ENCODE data around the gene PRR13.
A peak's percentile ranks its signal among the peaks of the same experiment; 100 is the strongest.

PRR13 gene

DNA sequence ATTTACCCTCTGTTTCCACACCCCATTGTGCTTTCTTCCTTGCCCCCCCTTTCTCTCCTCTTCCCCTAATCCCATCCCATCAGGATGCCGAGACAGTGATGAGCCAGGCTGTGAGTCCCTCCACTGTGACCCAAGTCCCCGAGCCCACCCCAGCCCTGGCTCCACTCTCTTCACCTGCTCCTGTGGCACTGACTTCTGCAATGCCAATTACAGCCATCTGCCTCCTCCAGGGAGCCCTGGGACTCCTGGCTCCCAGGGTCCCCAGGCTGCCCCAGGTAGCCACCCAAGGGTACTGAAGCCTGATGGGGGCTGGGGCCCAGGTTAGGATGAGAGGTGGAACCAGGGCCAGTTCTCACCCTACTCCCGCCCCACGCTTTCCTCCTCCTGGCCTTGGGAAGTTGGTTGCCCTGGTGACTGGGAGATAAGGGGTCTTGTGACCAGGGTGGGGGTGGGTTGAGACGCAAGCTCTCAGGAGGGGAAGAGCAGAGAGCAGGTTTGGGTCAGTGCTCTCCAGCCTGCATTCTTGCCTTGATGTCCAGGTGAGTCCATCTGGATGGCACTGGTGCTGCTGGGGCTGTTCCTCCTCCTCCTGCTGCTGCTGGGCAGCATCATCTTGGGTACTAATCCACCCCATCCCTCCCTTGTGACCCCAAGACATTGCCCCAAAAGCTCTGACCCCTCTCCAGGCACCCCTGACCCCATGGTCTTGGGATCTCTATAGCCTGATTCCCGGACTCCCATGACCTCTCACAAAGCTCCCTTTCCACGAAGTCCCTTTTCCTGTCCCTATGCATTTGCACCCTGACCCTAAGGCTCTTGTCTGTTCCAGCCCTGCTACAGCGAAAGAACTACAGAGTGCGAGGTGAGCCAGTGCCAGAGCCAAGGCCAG is 16.7 kb upstream of the PRR13 start:
- Histone ChIP-seq H3K4me1 (peaks cover 14% of the 10 kb centered on the region), H3K36me3 (no peaks in the 10 kb centered on the region), H3K27me3 (no peaks in the 10 kb centered on the region), H3K9me3 (no peaks in the 10 kb centered on the region), H3K4me3 (ENCODE audit: low read depth, low read length) (no peak overlapping the region)
- TF ChIP-seq, protein P1, sequence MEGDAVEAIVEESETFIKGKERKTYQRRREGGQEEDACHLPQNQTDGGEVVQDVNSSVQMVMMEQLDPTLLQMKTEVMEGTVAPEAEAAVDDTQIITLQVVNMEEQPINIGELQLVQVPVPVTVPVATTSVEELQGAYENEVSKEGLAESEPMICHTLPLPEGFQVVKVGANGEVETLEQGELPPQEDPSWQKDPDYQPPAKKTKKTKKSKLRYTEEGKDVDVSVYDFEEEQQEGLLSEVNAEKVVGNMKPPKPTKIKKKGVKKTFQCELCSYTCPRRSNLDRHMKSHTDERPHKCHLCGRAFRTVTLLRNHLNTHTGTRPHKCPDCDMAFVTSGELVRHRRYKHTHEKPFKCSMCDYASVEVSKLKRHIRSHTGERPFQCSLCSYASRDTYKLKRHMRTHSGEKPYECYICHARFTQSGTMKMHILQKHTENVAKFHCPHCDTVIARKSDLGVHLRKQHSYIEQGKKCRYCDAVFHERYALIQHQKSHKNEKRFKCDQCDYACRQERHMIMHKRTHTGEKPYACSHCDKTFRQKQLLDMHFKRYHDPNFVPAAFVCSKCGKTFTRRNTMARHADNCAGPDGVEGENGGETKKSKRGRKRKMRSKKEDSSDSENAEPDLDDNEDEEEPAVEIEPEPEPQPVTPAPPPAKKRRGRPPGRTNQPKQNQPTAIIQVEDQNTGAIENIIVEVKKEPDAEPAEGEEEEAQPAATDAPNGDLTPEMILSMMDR (IDR thresholded peaks at IDR 0.05; ENCODE audit: low read depth, low read length) = no peak
- DNase-seq = peak; percentile 33

DNA sequence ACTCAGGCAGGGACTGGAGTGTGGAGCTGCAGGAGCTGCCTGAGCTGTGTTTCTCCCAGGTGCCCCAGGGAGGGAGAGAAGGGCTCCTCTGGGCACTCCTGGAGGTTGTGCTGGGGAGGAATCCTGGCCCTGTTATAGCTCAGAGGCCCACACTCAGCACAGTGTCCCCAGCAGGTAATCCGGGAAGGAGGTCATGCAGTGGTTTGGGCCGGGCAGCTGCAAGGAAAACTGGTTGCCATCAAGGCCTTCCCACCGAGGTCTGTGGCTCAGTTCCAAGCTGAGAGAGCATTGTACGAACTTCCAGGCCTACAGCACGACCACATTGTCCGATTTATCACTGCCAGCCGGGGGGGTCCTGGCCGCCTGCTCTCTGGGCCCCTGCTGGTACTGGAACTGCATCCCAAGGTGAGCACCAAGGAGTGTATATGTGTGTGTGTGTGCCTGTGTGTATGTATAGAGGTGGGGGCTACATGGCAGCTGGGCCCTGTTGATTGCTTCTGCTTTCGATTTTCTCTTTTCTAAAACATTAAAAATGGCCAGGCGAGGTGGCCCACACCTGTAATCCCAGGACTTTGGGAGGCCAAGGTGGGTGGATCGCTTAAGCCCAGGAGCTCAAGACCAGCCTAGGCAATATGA is 15.9 kb upstream of the PRR13 start:
- TF ChIP-seq, protein P1 (IDR thresholded peaks at IDR 0.05; ENCODE audit: low read depth, low read length) = no peak
- no peak overlapping the region for H3K4me3 ChIP-seq (ENCODE audit: low read depth, low read length)
- H3K4me1 ChIP-seq = peaks cover 14% of the 10 kb centered on the region
- no peak for DNase-seq
- H3K27me3 ChIP-seq = no peaks in the 10 kb centered on the region
- H3K36me3 ChIP-seq = no peaks in the 10 kb centered on the region
- H3K9me3 ChIP-seq = no peaks in the 10 kb centered on the region

DNA sequence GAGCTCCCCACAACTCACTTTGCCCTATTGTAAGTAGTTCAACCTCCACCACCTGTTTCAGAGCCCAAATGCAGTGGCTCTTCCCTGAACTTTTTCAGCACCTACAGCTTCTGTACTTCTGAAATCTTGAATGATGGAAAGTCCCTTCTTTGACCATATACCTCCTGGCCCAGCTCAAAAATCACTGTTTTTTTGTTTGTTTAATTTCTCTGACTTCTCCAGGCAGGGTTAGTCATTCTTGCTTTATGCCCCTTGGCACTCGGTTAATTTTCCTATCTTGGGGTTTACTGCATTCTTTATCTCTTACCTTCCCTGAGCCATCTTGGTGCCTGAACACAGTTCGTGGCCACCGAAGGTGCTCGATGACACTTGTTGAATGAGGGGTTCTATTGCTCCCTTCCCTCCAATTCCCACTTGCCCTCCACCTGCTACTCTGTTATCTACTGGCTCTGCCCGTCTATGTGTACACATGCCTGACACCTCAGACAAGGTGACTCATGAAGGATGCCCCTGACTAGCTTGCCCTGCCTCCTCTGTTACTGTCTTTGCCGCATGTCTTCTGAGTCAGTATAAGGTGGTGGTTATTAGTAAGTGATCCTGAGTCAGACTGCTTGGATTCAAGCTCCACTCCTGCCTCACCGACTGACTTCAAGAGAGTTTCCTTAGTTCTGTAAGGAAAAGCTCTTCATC is 13.5 kb upstream of the PRR13 start:
- Histone ChIP-seq H3K36me3 (no peaks in the 10 kb centered on the region), H3K27me3 (no peaks in the 10 kb centered on the region), H3K4me1 (peaks cover 14% of the 10 kb centered on the region), H3K4me3 (ENCODE audit: low read depth, low read length) (no peak overlapping the region), H3K9me3 (no peaks in the 10 kb centered on the region)
- no peak for DNase-seq
- TF ChIP-seq, protein P1 (IDR thresholded peaks at IDR 0.05; ENCODE audit: low read depth, low read length) = no peak

DNA sequence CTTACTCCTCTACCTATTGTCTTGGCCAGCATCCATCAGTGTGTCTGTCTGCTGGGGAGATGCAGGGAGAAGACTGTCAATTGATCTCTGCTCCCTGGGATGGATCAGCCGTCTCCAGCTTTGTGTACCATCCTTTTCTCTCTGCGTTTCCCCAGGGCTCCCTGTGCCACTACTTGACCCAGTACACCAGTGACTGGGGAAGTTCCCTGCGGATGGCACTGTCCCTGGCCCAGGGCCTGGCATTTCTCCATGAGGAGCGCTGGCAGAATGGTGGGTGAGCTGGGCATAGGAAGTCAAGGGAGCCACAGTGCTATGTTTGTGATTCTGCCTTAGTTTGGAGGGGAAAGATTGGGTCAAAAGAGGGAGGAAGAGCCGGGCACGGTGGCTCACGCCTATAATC is 12.8 kb upstream of the PRR13 start:
- no peak for DNase-seq
- Histone ChIP-seq H3K9me3 (no peaks in the 10 kb centered on the region), H3K4me1 (peaks cover 14% of the 10 kb centered on the region), H3K4me3 (ENCODE audit: low read depth, low read length) (no peak overlapping the region), H3K36me3 (no peaks in the 10 kb centered on the region), H3K27me3 (no peaks in the 10 kb centered on the region)
- TF ChIP-seq, protein P1 (IDR thresholded peaks at IDR 0.05; ENCODE audit: low read depth, low read length) = no peak

DNA sequence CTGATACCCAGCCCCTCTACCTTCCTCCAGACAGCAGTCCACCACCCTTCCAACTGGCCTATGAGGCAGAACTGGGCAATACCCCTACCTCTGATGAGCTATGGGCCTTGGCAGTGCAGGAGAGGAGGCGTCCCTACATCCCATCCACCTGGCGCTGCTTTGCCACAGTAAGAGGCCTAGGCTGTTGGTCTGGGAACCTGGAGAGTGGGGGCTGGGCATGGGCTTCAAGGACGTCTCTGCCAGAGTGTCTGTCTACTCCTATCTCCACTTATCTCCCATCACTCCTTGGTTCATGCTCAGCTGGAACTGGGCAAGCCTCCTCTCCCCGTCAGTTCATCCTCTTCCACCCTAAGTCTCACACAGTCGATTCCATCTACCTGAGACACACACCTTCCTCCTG is 11.4 kb upstream of the PRR13 start:
- Histone ChIP-seq H3K9me3 (no peaks in the 10 kb centered on the region), H3K36me3 (no peaks in the 10 kb centered on the region), H3K27me3 (no peaks in the 10 kb centered on the region), H3K4me1 (peaks cover 7% of the 10 kb centered on the region), H3K4me3 (ENCODE audit: low read depth, low read length) (no peak overlapping the region)
- no peak for DNase-seq
- TF ChIP-seq, protein P1 (IDR thresholded peaks at IDR 0.05; ENCODE audit: low read depth, low read length) = no peak

Measured in BE2C (cell line).